ENCODE measurements around the gene ZNF141. TPM values are rescaled to one million over a fixed set of nuclear protein-coding genes. Genes with fewer than 3 reads are reported as not detected.

ZNF141 gene
- total and polyA plus RNA-seq, 2 of the 8 experiments (the other 6 are each of a cell fraction or from before 2014, with no cell fraction given): 8.5 to 50.8 TPM

DNA sequence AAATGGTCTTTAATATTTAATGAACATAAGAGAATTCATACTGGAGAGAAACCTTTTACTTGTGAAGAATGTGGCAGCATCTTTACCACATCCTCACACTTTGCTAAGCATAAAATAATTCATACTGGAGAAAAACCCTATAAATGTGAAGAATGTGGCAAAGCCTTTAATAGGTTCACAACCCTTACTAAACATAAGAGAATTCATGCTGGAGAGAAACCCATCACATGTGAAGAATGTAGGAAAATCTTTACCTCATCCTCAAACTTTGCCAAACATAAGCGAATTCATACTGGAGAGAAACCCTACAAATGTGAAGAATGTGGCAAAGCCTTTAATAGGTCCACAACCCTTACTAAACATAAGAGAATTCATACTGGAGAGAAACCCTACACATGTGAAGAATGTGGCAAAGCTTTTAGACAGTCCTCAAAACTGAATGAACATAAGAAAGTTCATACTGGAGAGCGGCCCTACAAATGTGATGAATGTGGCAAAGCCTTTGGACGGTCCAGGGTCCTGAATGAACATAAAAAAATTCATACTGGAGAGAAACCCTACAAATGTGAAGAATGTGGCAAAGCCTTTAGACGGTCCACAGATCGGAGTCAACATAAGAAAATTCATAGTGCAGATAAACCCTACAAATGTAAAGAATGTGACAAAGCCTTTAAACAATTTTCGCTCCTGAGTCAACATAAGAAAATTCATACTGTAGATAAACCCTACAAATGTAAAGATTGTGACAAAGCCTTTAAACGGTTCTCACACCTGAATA is 35.6 kb downstream of the ZNF141 start:
- H3K14ac ChIP-seq (ENCODE audit: insufficient read length): no peak overlapping the region
- no peak for FAIRE-seq
- H3K23ac ChIP-seq (ENCODE audit: insufficient read length): no peak overlapping the region
- peaks cover 71 to 85% of the 10 kb centered on the region in 2 experiments for H3K9me3 ChIP-seq (ENCODE audit: insufficient read depth in 2 of 2, low read depth in 1 of 2, low read length in 1 of 2)
- H4K91ac ChIP-seq (replicated peaks; ENCODE audit: insufficient read length, low read length): no peak overlapping the region
- no peak overlapping the region for H2BK15ac ChIP-seq (ENCODE audit: low read length)
- no peak overlapping the region for H2BK20ac ChIP-seq (ENCODE audit: low read length)
- DNase-seq (ENCODE audit: low read depth in 1 of 2, low spot score in 2 of 2): no peak
- no peaks in the 10 kb centered on the region for H3K79me1 ChIP-seq (ENCODE audit: low read depth, low read length)
- no peak overlapping the region for H3K56ac ChIP-seq (replicated peaks; ENCODE audit: insufficient read length, low read depth, low read length)
- no peaks in the 10 kb centered on the region for H3K27me3 ChIP-seq (replicated peaks in 1 of 4; ENCODE audit: control insufficient read depth in 3 of 4, extremely low read depth in 1 of 4, insufficient read depth in 3 of 4, low read length in 3 of 4)
- H3K4me1 ChIP-seq (replicated peaks in 1 of 4; ENCODE audit: control insufficient read depth in 3 of 4, insufficient read depth in 4 of 4, low read length in 3 of 4): no peaks in the 10 kb centered on the region
- no peak overlapping the region for H3K9ac ChIP-seq (replicated peaks in 1 of 4; ENCODE audit: extremely low read depth in 1 of 4, low read depth in 3 of 4, low read length in 3 of 4)
- H3K23me2 ChIP-seq (ENCODE audit: low read depth, low read length): no peaks in the 10 kb centered on the region
- H3K27ac ChIP-seq (ENCODE audit: low read depth, low read length): no peak overlapping the region
- peaks cover 7 to 69% (median 40%) of the 10 kb centered on the region in 4 experiments; a peak in 7 of 8 replicates for H3K36me3 ChIP-seq (ENCODE audit: control insufficient read depth in 2 of 4, insufficient read depth in 4 of 4, low read length in 3 of 4)
- no peak overlapping the region for H4K5ac ChIP-seq (ENCODE audit: insufficient read length, low read depth, low read length)
- POLR2A ChIA-PET (ENCODE audit: partially characterized antibody): no interaction called here
- H3K18ac ChIP-seq (ENCODE audit: extremely low read depth, low read length): no peak overlapping the region
- H3K79me2 ChIP-seq (ENCODE audit: control insufficient read depth in 1 of 2, insufficient read depth in 2 of 2, low read length in 2 of 2): peaks cover 0 to 4% of the 10 kb centered on the region in 2 experiments; a peak in 1 of 4 replicates
- no peak overlapping the region for H4K8ac ChIP-seq (ENCODE audit: extremely low read depth, insufficient read depth, low read length)
- CTCF ChIA-PET (ENCODE audit: partially characterized antibody): interaction anchor here (0.6 kb wide), 1 partner anchor 1294 kb away, joined by 3 read pairs; no protein-coding TSS in a partner anchor
- H2BK5ac ChIP-seq (ENCODE audit: low read depth, low read length): no peak overlapping the region
- H2AK5ac ChIP-seq (ENCODE audit: low read depth, low read length): no peak overlapping the region
- TF ChIP-seq TAF1 (IDR thresholded peaks at IDR 0.05; ENCODE audit: low read depth, low read length) (no peak), POU5F1 (IDR thresholded peaks at IDR 0.05; ENCODE audit: low read depth, low read length) (no peak), SP2 (IDR thresholded peaks at IDR 0.05; ENCODE audit: low read length) (no peak), ATF2 (IDR thresholded peaks at IDR 0.05; ENCODE audit: low read length) (no peak), ZNF274 (IDR thresholded peaks at IDR 0.05; ENCODE audit: borderline replicate concordance, extremely low read depth, low read length) (peak; percentile 92), RNF2 (IDR thresholded peaks at IDR 0.05; ENCODE audit: borderline replicate concordance, low read depth, low read length, missing control alignments, poor library complexity, severe bottlenecking) (no peak), TAF7 (optimal IDR thresholded peaks at IDR 0.05; ENCODE audit: borderline replicate concordance, low read depth, low read length) (no peak)
- H3K4me3 ChIP-seq (ENCODE audit: extremely low read depth in 1 of 4, insufficient read depth in 2 of 4, low read depth in 3 of 4, low read length in 4 of 4): peak overlapping the region in 1 of 4 experiments; percentile 37; a peak in 1 of 8 replicates
- no peak overlapping the region for H3K4ac ChIP-seq (replicated peaks; ENCODE audit: insufficient read length, low read depth, low read length)
- no peaks in the 10 kb centered on the region for H4K20me1 ChIP-seq (replicated peaks in 1 of 2; ENCODE audit: control insufficient read depth in 1 of 2, insufficient read depth in 2 of 2, low read length in 2 of 2)
- no peak overlapping the region for H2BK120ac ChIP-seq (replicated peaks; ENCODE audit: low read depth, low read length)
- WGBS, 2 experiments (ENCODE audit: extremely low coverage in 1 of 2, insufficient coverage in 1 of 2, insufficient read length in 1 of 2, insufficient replicate concordance in 2 of 2, low coverage in 1 of 2, low lambda C conversion rate in 2 of 2, missing lambda C conversion rate in 1 of 2): 96% methylated on average over 7 of the region's 7 CpGs; no CpG with 5 or more reads in 1 of the 2 experiments
- no peak overlapping the region for H2BK12ac ChIP-seq (ENCODE audit: low read depth, low read length)
- no peak overlapping the region for H3K4me2 ChIP-seq (ENCODE audit: insufficient read depth in 1 of 2, low read depth in 2 of 2, low read length in 2 of 2)
- no peak overlapping the region for H2AFZ ChIP-seq (ENCODE audit: low read length)

Data from H1 (cell line).